Dermis lymphatic vessel endothelial cell (primary cell): Measurements from ENCODE around the gene PTPRA. TPM values are rescaled to one million over a fixed set of nuclear protein-coding genes. Genes with fewer than 3 reads are reported as not detected.

Experiments used
- total RNA-seq: library from RNA; depleted of rRNA; stranded (reverse); fragments of >200 nt; gene quantifications from 2 replicates; pipeline ENCODE4 v1.2.1, GENCODE V29; 2014

PTPRA gene, protein sequence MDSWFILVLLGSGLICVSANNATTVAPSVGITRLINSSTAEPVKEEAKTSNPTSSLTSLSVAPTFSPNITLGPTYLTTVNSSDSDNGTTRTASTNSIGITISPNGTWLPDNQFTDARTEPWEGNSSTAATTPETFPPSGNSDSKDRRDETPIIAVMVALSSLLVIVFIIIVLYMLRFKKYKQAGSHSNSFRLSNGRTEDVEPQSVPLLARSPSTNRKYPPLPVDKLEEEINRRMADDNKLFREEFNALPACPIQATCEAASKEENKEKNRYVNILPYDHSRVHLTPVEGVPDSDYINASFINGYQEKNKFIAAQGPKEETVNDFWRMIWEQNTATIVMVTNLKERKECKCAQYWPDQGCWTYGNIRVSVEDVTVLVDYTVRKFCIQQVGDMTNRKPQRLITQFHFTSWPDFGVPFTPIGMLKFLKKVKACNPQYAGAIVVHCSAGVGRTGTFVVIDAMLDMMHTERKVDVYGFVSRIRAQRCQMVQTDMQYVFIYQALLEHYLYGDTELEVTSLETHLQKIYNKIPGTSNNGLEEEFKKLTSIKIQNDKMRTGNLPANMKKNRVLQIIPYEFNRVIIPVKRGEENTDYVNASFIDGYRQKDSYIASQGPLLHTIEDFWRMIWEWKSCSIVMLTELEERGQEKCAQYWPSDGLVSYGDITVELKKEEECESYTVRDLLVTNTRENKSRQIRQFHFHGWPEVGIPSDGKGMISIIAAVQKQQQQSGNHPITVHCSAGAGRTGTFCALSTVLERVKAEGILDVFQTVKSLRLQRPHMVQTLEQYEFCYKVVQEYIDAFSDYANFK
- 23.5 and 24.6 TPM in 2 replicates for total RNA-seq

DNA sequence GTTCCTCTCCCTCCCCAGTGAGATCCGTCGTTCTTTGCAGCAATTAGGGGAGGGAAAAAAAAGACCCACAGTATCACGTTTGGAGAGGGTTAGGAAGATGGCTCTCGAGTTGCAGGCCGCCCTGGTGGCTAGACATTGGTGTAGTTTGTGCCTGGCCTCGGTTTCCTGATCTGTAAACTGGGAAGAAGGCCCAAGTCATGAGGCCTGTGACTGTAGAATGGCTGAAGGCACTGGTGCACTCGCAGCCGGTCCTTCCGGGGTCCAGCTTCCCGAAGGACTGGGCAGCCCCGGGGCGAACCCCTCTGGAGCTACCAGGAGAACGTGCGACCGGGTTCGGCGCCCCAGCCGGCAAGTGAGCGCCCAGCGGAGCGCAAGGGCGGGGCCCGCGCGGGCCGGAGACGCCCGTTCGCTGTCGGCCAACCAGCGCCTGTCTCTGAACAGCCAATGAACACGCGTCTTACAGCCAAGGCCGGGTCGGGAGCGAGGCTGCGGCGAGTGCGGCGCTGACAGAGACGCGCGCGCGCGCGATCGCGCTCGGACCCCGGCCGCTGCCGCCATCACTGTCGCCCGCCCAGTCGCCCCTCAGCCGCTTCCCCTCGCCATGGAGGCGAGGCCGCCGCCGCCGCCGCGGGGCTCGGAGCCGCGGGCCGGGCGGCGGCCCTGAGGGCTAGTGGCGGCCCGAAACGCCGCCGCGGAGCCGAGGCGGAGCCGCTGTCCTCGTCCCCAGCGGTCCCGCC is at the start of gene PTPRA:
TSS of gene PTPRA (plus strand) at position 472 of the 737 bp plus-strand sequence. CDS start 90,797 bp downstream, outside the sequence.

DNA sequence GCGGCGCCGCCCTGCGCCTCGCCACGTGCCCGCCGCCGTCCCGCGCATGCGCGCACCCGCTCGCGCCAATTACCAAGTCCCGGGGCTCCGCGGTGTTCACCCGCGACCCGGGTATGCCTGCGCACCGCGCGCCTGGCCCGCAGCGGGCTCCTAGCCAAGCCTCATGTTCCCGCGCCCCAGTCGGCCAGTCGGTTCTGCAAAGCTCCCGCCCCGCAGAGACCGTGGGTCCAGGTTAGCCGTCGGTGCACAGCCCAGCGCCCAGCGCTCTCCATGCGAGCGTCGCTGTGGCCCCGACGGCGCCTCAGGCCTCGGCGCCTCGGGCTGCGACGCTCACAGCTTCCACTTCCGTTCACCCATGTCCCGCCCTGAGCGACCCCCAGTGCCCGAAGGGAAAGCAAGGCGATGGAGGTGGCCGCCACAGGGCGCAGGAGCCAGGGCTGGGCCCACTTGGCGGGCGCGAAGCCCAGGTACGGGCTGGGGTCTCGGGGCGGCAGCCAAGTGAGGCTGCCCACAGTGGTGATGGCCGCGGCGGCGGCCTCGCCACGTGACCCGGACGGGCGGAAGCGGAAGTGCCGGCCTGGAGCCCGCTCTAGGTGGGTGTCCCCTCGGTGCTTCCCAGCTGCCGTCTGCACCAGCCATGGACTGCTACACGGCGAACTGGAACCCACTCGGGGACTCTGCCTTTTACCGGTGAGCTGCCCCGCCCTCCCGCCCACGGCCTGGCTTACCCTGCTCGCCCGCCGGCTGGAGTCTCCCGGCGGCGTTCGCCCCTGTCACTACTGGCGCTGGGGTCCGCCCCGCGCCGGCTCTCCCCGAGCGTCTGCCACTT is 32.9 kb upstream of the PTPRA start, which contains the start of the genes PCED1A and VPS16:
TSS of gene PCED1A (minus strand) at position 518 of the 829 bp plus-strand sequence. CDS start 743 bp downstream, outside the sequence.
TSS of gene VPS16 (plus strand) at position 608 of the 829 bp plus-strand sequence. CDS start at position 638, 30 bp downstream.

DNA sequence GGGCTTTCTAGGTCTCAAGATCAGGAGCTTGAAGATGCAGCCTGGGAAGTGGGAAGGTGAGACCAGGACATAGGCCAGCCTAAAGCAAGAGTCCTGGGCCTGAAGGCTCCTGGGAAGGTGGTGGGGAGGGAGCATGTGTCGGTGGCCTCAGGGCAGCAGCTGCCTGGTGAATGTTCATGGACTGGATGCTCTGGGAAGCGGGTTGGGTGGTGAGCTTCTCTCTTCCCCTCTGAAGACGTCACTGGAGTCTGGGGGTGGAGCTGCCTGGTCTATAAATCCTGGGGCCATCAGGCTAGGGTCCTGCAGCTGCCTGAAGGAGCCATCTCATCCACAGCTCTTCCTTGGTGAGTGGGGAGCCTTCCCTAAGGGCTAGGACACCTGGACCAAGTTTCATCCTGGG is 170.0 kb downstream of the PTPRA start, which contains the start of gene GNRH2:
TSS of gene GNRH2 (plus strand) at position 301 of the 400 bp plus-strand sequence. CDS start 793 bp downstream, outside the sequence.

DNA sequence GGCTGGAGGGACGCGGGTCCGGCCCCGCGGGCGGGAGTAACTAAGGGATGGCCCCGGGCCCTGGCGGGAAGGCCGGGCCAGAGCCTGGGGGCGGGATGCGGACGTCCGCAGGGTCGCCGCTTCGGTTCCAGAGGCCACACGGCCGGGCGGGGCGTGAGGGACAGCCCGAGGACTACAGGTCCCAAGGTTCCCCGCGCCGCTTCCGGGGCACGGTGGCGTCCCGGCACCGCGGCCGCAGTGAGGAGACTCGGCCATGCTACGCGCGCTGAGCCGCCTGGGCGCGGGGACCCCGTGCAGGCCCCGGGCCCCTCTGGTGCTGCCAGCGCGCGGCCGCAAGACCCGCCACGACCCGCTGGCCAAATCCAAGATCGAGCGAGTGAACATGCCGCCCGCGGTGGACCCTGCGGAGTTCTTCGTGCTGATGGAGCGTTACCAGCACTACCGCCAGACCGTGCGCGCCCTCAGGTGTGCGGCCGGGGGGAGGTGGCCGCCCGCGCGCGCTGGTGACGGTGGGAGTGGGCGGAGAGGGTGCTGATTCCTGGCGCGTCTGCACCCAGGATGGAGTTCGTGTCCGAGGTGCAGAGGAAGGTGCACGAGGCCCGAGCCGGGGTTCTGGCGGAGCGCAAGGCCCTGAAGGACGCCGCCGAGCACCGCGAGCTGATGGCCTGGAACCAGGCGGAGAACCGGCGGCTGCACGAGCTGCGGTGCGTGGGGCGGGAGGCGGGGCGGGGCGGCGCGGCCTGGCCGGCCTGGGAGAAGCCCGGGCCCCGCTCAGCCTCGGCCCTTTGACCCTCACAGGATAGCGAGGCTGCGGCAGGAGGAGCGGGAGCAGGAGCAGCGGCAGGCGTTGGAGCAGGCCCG is 172.8 kb downstream of the PTPRA start, which contains the start of gene MRPS26:
TSS of gene MRPS26 (plus strand) at position 237 of the 861 bp plus-strand sequence. CDS start at position 254, 17 bp downstream.

DNA sequence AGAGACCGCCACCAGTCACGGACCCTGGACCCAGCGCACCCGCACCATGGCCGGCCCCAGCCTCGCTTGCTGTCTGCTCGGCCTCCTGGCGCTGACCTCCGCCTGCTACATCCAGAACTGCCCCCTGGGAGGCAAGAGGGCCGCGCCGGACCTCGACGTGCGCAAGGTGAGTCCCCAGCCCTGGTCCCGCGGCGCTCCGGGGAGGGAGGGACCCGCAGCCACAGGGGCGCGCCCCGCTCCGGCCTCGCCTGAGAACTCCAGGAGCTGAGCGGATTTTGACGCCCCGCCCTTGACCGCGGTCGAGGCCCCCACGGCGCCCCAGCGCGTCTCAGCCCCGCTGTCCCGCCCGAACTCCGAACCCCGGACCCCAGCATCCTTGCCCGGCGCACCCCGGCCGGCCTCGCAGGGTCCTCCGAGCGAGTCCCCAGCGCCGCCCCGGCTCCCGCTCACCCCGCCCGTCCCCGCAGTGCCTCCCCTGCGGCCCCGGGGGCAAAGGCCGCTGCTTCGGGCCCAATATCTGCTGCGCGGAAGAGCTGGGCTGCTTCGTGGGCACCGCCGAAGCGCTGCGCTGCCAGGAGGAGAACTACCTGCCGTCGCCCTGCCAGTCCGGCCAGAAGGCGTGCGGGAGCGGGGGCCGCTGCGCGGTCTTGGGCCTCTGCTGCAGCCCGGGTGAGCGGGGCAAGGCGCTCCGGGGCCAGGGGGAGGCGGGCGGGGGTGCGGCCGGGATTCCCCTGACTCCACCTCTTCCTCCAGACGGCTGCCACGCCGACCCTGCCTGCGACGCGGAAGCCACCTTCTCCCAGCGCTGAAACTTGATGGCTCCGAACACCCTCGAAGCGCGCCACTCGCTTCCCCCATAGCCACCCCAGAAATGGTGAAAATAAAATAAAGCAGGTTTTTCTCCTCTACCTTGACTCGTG is 198.6 kb downstream of the PTPRA start, which contains the start of gene OXT:
TSS of gene OXT (plus strand) at position 11 of the 920 bp plus-strand sequence. CDS start at position 47, 36 bp downstream.

DNA sequence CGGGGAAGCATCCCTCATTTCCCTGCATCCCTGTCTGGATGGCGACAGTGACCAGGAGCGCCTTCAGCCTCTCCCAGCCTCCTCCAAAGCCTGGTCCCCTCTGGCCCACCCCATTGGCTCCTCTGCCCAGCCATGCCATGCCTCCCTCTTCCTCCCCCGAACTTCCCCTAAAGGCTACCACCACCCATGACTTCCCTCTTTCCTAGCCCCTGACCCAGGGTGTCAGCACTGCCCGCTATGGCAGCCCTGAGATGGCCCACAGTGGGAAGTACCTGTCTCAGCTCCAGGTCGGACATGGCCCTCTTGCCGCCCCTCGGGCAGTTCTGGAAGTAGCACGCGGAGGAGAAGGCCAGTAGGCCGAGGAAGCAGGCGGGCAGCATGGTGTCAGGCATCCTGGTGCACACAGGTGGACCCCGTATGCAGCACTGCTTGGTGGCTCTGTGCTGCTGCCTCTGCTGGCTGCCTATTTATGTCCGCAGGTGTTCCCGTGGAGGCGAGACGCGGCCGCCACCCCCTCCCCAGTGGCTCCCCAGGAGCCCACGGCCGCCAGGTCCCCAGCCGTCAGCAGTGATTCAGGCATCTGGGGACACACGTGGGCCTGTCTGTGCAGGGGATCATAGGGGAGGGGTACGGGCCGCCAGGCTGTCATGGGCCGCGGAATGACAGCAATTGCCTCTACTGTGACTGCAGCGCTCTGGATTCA is 211.2 kb downstream of the PTPRA start, which contains the start of gene AVP:
TSS of gene AVP (minus strand) at position 442 of the 703 bp plus-strand sequence. CDS start at position 392, 50 bp downstream.

Other genes starting within 250 kb of the PTPRA start
- gene NOP56, start 220.8 kb upstream of the PTPRA start, total RNA-seq: 119 and 132 TPM in 2 replicates
- 103 and 130 TPM in 2 replicates for gene IDH3B, start 209.3 kb upstream of the PTPRA start, total RNA-seq
- gene EBF4, start 180.7 kb upstream of the PTPRA start, total RNA-seq: 1.2 and 1.5 TPM in 2 replicates
- gene CPXM1, start 72.9 kb upstream of the PTPRA start, total RNA-seq: 0.33 and 1.2 TPM in 2 replicates
- not detected in 2 replicates for gene C20orf141, start 58.5 kb upstream of the PTPRA start, total RNA-seq
- not detected in 2 replicates for gene TMEM239, start 57.1 kb upstream of the PTPRA start, total RNA-seq
- 13.1 and 18.7 TPM in 2 replicates for gene PCED1A, start 32.8 kb upstream of the PTPRA start, total RNA-seq
- gene VPS16, start 32.7 kb upstream of the PTPRA start, total RNA-seq: 33.8 and 34.6 TPM in 2 replicates
- 0.09 and 0.11 TPM in 2 replicates for gene GNRH2, start 170.1 kb downstream of the PTPRA start, total RNA-seq
- 20.0 and 28.7 TPM in 2 replicates for gene MRPS26, start 172.6 kb downstream of the PTPRA start, total RNA-seq
- not detected in 2 replicates for gene OXT, start 198.1 kb downstream of the PTPRA start, total RNA-seq
- gene AVP, start 211.2 kb downstream of the PTPRA start, total RNA-seq: not detected in 2 replicates